GM19468 (cell line): ENCODE data around the gene CLSTN1.
"Not testable (repeated sequence)": the region's sequence is repeated elsewhere in the genome, so short reads cannot be mapped to it uniquely, and the experiment has no call there.

Experiments used
- ATAC-seq: cut with Tn5 transposase; IDR thresholded peaks from one replicate; pipeline ENCODE4 v1.9.1; 2021; ENCODE audit warnings: mild to moderate bottlenecking, moderate library complexity, moderate number of reproducible peaks; ENCODE audit not compliant: unreplicated experiment; ENCODE audit errors: extremely low read depth

CLSTN1 gene

GRCh38 chr1:9805006-9805508 is 18.7 kb downstream of the CLSTN1 start:
- no peak for ATAC-seq

GRCh38 chr1:9803003-9803918 is 20.5 kb downstream of the CLSTN1 start:
- not testable (repeated sequence) for ATAC-seq

GRCh38 chr1:9801909-9802308 is 21.9 kb downstream of the CLSTN1 start:
- ATAC-seq = no peak

- no peak for ATAC-seq
These were observed 25.3 kb downstream of the CLSTN1 start for GRCh38 chr1:9798236-9799130.

GRCh38 chr1:9797049-9797448 is 26.7 kb downstream of the CLSTN1 start:
- no peak for ATAC-seq

GRCh38 chr1:9794081-9794480 is 29.7 kb downstream of the CLSTN1 start:
- no peak for ATAC-seq

- no peak for ATAC-seq
These were observed 30.5 kb downstream of the CLSTN1 start for GRCh38 chr1:9793291-9793690.

GRCh38 chr1:9792156-9793042 is 31.4 kb downstream of the CLSTN1 start:
- no peak for ATAC-seq

GRCh38 chr1:9789700-9790099 is 34.1 kb downstream of the CLSTN1 start:
- ATAC-seq = not testable (repeated sequence)

GRCh38 chr1:9787702-9788101 is 36.1 kb downstream of the CLSTN1 start:
- ATAC-seq = no peak

GRCh38 chr1:9785406-9785805 is 38.4 kb downstream of the CLSTN1 start:
- no peak for ATAC-seq

- no peak for ATAC-seq
These were observed 39.1 kb downstream of the CLSTN1 start for GRCh38 chr1:9784508-9785133.

GRCh38 chr1:9782897-9783296 is 40.9 kb downstream of the CLSTN1 start:
- ATAC-seq = no peak

GRCh38 chr1:9782116-9782751 is 41.5 kb downstream of the CLSTN1 start:
- no peak for ATAC-seq

- no peak for ATAC-seq
These were observed 43.1 kb downstream of the CLSTN1 start for GRCh38 chr1:9780554-9781110.

- no peak for ATAC-seq
These were observed 44.9 kb downstream of the CLSTN1 start for GRCh38 chr1:9778905-9779304.

- no peak for ATAC-seq
These were observed 47.1 kb downstream of the CLSTN1 start for GRCh38 chr1:9776685-9777084.
